ENCODE results near the gene ABCG1.
A peak's percentile ranks its signal among the peaks of the same experiment; 100 is the strongest.

GRCh38 chr21:42258150-42258884 lies 39.4 kb downstream of the ABCG1 start:
- TF ChIP-seq, protein P1, sequence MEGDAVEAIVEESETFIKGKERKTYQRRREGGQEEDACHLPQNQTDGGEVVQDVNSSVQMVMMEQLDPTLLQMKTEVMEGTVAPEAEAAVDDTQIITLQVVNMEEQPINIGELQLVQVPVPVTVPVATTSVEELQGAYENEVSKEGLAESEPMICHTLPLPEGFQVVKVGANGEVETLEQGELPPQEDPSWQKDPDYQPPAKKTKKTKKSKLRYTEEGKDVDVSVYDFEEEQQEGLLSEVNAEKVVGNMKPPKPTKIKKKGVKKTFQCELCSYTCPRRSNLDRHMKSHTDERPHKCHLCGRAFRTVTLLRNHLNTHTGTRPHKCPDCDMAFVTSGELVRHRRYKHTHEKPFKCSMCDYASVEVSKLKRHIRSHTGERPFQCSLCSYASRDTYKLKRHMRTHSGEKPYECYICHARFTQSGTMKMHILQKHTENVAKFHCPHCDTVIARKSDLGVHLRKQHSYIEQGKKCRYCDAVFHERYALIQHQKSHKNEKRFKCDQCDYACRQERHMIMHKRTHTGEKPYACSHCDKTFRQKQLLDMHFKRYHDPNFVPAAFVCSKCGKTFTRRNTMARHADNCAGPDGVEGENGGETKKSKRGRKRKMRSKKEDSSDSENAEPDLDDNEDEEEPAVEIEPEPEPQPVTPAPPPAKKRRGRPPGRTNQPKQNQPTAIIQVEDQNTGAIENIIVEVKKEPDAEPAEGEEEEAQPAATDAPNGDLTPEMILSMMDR (conservative IDR thresholded peaks at IDR 0.05 in 1 of 2, IDR thresholded peaks at IDR 0.05 in 1 of 2; ENCODE audit: low read depth in 1 of 2, low read length in 2 of 2): peak; percentile 56 to 73
- no peak for TF ChIP-seq EZH2 (IDR thresholded peaks at IDR 0.05; ENCODE audit: low read length, missing control alignments)
